GM18861 (cell line): Measurements from ENCODE around the gene ERBB4.
"Not testable (repeated sequence)": the region's sequence is repeated elsewhere in the genome, so short reads cannot be mapped to it uniquely, and the experiment has no call there.

Experiments
- ATAC-seq: cut with Tn5 transposase; IDR thresholded peaks from one replicate; pipeline ENCODE4 v1.9.1; 2021; ENCODE audit not compliant: unreplicated experiment

Gene ERBB4

GRCh38 chr2:212528106-212528856 is 10.3 kb downstream of the ERBB4 start:
- no peak for ATAC-seq

GRCh38 chr2:212526059-212526458 is 12.5 kb downstream of the ERBB4 start:
- ATAC-seq: no peak

- ATAC-seq: no peak
These were observed 14.8 kb downstream of the ERBB4 start for GRCh38 chr2:212523756-212524155.

GRCh38 chr2:212520340-212520739 is 18.3 kb downstream of the ERBB4 start:
- no peak for ATAC-seq

- no peak for ATAC-seq
These were observed 20.9 kb downstream of the ERBB4 start for GRCh38 chr2:212517693-212518092.

- peak; percentile 53 for ATAC-seq
These were observed 33.0 kb downstream of the ERBB4 start for GRCh38 chr2:212505586-212505985.

GRCh38 chr2:212495046-212495445 is 43.6 kb downstream of the ERBB4 start:
- no peak for ATAC-seq

GRCh38 chr2:212494418-212495020 is 44.1 kb downstream of the ERBB4 start:
- ATAC-seq: no peak

- no peak for ATAC-seq
These were observed 48.8 kb downstream of the ERBB4 start for GRCh38 chr2:212489719-212490346.

GRCh38 chr2:212488611-212489010 is 50.0 kb downstream of the ERBB4 start:
- no peak for ATAC-seq

- no peak for ATAC-seq
These were observed 54.0 kb downstream of the ERBB4 start for GRCh38 chr2:212484563-212485080.

GRCh38 chr2:212480447-212480846 is 58.2 kb downstream of the ERBB4 start:
- ATAC-seq: no peak

- no peak for ATAC-seq
These were observed 61.0 kb downstream of the ERBB4 start for GRCh38 chr2:212477571-212477970.

GRCh38 chr2:212473211-212473610 is 65.4 kb downstream of the ERBB4 start:
- no peak for ATAC-seq

- ATAC-seq: not testable (repeated sequence)
These were observed 71.1 kb downstream of the ERBB4 start for GRCh38 chr2:212467551-212467950.

GRCh38 chr2:212465456-212465855 is 73.1 kb downstream of the ERBB4 start:
- no peak for ATAC-seq

GRCh38 chr2:212461708-212462107 is 76.9 kb downstream of the ERBB4 start:
- ATAC-seq: not testable (repeated sequence)

GRCh38 chr2:212454149-212454548 is 84.5 kb downstream of the ERBB4 start:
- no peak for ATAC-seq

- ATAC-seq: no peak
These were observed 86.8 kb downstream of the ERBB4 start for GRCh38 chr2:212451786-212452231.

- ATAC-seq: no peak
These were observed 89.9 kb downstream of the ERBB4 start for GRCh38 chr2:212448698-212449097.

GRCh38 chr2:212441821-212442220 is 96.8 kb downstream of the ERBB4 start:
- ATAC-seq: no peak

- no peak for ATAC-seq
These were observed 97.5 kb downstream of the ERBB4 start for GRCh38 chr2:212441141-212441540.
